ENCODE results near the gene PTPRD.

- TF ChIP-seq EZH2 (IDR thresholded peaks at IDR 0.05; ENCODE audit: borderline replicate concordance, low read depth, low read length, poor library complexity, severe bottlenecking): no peak
- TF ChIP-seq, protein P1, sequence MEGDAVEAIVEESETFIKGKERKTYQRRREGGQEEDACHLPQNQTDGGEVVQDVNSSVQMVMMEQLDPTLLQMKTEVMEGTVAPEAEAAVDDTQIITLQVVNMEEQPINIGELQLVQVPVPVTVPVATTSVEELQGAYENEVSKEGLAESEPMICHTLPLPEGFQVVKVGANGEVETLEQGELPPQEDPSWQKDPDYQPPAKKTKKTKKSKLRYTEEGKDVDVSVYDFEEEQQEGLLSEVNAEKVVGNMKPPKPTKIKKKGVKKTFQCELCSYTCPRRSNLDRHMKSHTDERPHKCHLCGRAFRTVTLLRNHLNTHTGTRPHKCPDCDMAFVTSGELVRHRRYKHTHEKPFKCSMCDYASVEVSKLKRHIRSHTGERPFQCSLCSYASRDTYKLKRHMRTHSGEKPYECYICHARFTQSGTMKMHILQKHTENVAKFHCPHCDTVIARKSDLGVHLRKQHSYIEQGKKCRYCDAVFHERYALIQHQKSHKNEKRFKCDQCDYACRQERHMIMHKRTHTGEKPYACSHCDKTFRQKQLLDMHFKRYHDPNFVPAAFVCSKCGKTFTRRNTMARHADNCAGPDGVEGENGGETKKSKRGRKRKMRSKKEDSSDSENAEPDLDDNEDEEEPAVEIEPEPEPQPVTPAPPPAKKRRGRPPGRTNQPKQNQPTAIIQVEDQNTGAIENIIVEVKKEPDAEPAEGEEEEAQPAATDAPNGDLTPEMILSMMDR (conservative IDR thresholded peaks at IDR 0.05; ENCODE audit: low read depth, low read length): no peak
Observed at GRCh38 chr9:9574080-9574479, 1038.7 kb downstream of the PTPRD start.
